Measurements from ENCODE around the gene LMAN1.

- TF ChIP-seq CTCF (conservative IDR thresholded peaks at IDR 0.05; ENCODE audit: low read depth, low read length) = no peak
- TF ChIP-seq RAD21 (IDR thresholded peaks at IDR 0.05; ENCODE audit: low read length) = no peak
- no peak for TF ChIP-seq POLR2A (IDR thresholded peaks at IDR 0.05; ENCODE audit: low read depth, low read length)
- TF ChIP-seq CEBPB (IDR thresholded peaks at IDR 0.05; ENCODE audit: low read depth, low read length) = no peak
These were observed 79.9 kb downstream of the LMAN1 start for GRCh38 chr18:59279193-59279592.
